22Rv1 (cell line): ENCODE results near the gene TMEM19.

Experiments
- H3K27ac ChIP-seq: fragments of 450-650 bp; 2 replicates; pipeline ENCODE4 v1.5.1; 2017
- ZFX ChIP-seq: fragments of 450-650 bp; IDR thresholded peaks from 2 replicates; pipeline ENCODE4 v1.6.1; 2017; ENCODE audit warnings: antibody characterized with exemption, borderline replicate concordance
- TF ChIP-seq, protein P1 (sequence below): fragments of 450-650 bp; IDR thresholded peaks from 2 replicates; pipeline ENCODE4 v1.5.1; 2017; ENCODE audit warnings: mild to moderate bottlenecking

The TMEM19 gene

DNA sequence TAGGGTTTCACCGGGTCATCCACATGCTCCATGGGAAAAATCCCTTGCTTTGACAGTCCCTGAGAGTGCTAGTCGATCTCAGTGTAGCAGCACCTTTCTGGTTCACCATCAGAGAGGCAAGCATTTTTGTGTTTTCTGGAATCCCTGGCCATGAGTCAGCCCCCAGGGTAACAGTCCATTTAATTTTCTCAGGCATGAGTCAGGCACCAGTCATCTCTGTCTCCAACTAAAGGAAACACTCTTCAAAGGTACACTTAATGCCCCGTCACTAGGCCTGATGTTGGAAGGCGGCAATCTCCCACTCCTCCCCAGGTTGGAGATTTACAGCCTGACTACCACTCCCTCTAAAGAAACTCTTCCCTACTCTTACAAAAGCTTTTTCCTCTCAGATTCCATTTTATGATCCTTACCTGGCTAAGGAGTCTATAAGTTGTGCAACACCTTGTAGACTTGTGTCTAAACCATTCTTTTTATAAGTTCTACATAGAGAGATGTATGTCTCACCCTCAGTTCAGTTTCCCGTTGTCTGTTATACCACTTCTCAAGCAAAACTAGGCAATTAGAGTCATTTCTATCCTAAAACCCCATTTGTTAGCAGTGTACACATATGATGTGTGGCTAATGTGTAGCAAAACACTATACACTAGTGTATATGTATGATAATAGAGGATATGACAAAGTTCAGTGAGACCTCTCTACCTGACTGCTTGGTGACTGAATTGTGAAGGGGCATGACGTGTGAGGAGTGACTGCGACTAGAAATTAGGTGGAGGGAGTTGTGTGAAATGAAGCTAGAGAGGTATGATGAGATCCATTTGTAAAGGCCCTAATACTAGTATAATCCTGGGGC, 24.6 kb downstream of the TMEM19 start:
- no peak for TF ChIP-seq ZFX
- TF ChIP-seq, protein P1, sequence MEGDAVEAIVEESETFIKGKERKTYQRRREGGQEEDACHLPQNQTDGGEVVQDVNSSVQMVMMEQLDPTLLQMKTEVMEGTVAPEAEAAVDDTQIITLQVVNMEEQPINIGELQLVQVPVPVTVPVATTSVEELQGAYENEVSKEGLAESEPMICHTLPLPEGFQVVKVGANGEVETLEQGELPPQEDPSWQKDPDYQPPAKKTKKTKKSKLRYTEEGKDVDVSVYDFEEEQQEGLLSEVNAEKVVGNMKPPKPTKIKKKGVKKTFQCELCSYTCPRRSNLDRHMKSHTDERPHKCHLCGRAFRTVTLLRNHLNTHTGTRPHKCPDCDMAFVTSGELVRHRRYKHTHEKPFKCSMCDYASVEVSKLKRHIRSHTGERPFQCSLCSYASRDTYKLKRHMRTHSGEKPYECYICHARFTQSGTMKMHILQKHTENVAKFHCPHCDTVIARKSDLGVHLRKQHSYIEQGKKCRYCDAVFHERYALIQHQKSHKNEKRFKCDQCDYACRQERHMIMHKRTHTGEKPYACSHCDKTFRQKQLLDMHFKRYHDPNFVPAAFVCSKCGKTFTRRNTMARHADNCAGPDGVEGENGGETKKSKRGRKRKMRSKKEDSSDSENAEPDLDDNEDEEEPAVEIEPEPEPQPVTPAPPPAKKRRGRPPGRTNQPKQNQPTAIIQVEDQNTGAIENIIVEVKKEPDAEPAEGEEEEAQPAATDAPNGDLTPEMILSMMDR: no peak

DNA sequence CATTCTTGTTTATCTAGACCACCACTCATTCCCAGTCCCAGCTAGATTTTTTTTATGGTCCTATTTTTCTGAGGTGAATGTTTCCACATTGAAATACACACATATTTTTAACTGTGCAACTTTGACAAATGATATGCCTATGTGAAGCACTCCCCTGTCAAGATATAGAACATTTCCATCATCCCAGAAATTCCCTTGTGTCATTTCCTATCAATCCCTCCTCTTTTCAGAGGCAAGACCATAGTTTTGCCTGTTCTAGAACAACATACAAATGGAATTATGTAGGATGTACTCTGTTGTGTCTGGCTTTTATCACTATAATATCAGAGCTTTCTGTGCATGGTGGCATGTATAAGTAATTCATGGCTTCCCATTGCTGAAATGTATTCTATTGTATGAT, 32.7 kb downstream of the TMEM19 start:
- TF ChIP-seq, protein P1: no peak
- no peak for TF ChIP-seq ZFX
- H3K27ac ChIP-seq: no peak overlapping the region

More for the DNA sequence above, 24.6 kb downstream of the TMEM19 start:
- H3K27ac ChIP-seq: no peak overlapping the region

DNA sequence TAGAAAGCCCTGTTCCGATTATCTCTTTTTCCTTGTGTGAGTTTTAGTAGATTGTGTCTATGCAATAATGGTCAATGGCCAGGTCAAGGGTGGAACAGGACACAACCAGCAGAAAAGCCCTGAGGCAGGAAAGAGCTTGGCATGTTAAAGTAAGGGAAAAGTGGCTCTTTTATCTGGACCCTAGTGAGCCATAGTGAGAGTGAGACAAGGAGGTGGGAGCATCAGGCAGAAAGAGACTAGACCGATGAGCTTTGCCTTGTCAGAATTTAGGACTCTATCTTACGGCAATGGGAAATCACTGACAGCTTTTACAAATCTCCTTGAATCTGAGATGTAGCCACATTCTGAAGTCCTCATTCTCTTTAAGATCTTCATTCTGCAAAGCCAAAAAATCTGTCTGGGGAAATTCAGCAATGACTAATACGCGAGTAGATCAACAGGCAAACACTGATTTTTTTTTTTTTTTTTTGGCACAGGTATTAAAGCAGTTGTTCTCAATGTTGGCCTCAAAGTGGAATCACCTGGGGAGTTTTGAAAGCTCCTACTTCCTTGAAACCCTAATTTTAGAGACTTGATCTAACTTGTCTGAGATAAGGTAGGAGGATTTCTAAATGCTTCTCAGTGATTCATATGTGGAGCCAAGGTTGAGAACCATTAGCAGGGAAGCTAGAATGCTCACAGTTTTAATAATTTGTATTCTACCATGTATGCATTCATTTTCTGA, 33.9 kb downstream of the TMEM19 start:
- no peak overlapping the region for H3K27ac ChIP-seq
- TF ChIP-seq, protein P1: no peak
- no peak for TF ChIP-seq ZFX

DNA sequence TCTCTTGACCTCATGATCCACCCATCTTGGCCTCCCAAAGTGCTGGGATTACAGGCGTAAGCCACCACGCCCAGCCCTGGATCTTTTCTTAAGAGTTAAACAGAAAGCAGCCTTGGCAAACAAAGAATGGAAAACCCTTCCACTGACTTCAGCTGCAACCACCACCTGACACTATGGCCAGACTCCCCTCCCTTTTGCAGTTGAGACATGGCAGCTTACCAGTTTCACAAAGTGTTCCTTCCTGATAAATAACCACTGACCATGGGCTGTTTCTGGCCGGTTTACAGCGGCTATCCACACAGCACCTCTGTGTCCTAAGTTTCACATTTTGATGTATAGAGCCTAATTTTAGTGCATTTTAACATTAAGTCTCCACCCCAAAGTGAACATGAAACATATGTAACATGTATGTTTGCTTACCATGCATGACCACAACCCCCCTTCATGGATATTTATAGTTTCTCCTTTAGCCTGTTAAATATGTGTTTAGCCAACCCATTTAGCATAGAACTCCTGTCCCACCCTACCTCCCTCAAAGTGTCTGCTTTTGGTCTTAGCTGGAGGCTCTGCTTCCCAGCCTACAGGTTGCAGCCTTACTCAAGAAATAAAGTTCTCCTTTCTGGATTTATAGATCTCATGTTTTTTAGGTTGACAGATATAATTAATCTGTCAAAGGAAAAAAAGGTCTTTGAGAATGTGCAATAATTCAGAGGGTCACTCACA, 36.1 kb downstream of the TMEM19 start:
- H3K27ac ChIP-seq: no peak overlapping the region
- TF ChIP-seq ZFX: no peak
- TF ChIP-seq, protein P1: no peak

DNA sequence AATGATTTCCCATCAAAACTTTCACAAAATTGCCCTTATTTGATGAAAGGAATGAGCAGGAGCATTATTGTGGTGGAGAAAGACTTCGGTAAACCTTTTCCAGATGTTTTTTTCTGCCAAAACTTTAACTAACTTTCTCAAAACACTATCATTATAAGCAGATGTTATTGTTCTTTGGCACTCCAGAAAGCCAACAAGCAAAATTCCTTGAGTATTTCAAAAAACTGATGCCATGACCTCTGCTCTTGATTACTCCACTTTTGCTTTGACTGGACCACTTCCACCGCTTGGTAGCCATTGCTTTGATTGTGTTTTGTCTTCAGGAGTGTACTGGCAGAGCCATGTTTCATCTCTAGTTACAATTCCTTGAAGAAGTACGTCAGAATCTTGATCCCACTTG, 39.1 kb downstream of the TMEM19 start:
- H3K27ac ChIP-seq: no peak overlapping the region
- TF ChIP-seq, protein P1: no peak
- TF ChIP-seq ZFX: no peak

DNA sequence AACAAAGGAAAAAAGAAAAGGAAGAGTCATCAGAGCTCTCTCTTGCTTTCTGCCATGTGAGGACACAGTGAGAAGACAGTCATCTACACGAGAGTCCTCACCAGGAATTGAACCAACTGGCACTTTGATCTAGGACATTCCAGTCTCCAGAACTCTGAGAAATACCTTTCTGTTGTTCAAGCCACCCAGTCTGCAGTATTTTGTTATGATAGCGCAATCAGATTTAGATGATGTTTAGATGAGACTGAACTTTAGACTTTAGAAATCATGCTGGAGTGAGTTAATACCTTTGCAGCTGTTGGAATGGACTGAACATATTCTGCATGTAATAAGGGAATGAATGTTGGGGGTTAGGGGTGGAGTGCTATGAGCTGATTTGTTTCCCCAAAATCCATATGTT, 40.7 kb downstream of the TMEM19 start:
- H3K27ac ChIP-seq: no peak overlapping the region
- TF ChIP-seq, protein P1: no peak
- no peak for TF ChIP-seq ZFX
